ENCODE data around the gene SNRNP35.
"Not testable (repeated sequence)": the region's sequence is repeated elsewhere in the genome, so short reads cannot be mapped to it uniquely, and the experiment has no call there.

DNA sequence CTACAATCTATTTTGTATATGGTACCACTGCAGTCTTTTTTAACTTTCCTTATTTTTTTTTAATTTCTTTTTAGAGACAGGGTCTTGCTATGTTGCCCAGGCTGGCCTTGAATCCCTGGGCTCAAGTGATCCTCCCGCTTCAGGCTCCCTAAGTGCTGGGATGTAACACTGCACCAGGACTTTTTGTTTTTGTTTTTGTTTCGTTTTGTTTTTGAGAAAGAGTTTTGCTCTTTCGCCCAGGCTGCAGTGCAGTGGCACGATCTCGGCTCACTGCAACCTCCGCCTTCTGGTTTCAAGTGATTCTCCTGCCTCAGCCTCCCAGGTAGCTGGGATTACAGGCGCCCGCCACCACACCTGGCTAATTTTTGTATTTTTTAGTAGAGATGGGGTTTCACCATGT lies 28.8 kb upstream of the SNRNP35 start:
- TF ChIP-seq CTCF (IDR thresholded peaks at IDR 0.05; ENCODE audit: borderline replicate concordance, extremely low read depth, low read length, poor library complexity, severe bottlenecking); EZH2 (IDR thresholded peaks at IDR 0.05; ENCODE audit: borderline replicate concordance, low read depth, low read length, severe bottlenecking): not testable (repeated sequence)

All from DND-41 (cell line).